HG02884 (cell line): ENCODE data around the gene RAB37.

ENCODE experiments used
- ATAC-seq: cut with Tn5 transposase; IDR thresholded peaks from one replicate; pipeline ENCODE4 v1.9.1; 2021; ENCODE audit warnings: mild to moderate bottlenecking, moderate library complexity; ENCODE audit not compliant: unreplicated experiment

Gene RAB37

DNA sequence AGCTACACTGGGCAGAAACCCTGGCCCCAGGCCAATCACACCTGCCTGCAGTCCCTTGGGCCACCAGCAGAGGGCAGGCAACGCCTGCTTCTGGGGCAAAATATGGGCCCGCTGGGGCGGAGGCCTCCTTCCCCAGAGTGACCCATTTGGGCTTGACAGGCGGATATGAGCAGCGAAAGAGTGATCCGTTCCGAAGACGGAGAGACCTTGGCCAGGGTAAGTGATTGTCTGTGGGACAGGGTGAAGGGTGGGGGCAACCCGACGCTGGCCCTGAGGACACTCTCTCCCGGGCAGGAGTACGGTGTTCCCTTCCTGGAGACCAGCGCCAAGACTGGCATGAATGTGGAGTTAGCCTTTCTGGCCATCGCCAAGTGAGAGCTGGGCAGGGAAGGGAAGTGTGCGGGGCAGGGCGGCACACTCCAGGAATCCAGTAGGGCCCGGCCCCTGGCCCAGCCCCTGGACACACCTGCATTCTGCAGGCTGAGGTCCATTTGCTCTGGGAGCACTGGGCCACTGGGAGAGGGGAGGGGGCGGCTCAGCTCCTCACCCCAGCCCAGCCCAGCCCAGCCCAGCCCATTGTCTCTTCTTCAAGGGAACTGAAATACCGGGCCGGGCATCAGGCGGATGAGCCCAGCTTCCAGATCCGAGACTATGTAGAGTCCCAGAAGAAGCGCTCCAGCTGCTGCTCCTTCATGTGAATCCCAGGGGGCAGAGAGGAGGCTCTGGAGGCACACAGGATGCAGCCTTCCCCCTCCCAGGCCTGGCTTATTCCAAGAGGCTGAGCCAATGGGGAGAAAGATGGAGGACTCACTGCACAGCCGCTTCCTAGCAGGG lies 7.9 kb downstream of the RAB37 start:
- ATAC-seq = no peak

DNA sequence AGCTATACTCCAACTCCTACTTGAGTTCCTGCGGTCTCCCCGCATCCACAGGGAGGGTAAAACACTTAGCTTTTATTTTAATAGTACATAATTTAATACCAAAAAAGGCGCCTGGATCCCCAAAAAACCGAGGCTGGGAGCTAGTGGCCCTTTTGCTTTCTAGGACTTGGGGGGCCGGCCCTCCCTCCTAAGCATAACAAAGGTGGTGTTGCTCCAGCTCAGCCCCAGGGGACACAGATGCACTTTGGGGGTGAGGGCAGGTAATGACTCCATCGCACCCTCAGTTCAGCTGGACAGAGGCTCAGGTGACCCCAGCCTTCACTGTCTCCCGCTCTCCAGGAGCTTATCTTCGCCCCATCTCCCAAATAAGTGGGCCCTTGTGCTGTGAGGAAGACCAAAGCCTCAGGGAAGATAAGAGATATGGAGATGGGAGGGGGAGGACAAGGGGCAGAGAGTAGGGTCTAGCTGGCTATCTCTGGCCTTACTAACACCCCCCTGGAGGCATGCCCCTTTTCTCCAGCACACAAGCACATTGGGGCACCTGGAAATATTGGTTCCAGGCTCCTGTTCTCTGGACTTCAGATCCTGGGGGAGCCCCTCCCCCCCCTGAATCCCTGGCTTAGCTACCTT lies 8.6 kb downstream of the RAB37 start:
- no peak for ATAC-seq

DNA sequence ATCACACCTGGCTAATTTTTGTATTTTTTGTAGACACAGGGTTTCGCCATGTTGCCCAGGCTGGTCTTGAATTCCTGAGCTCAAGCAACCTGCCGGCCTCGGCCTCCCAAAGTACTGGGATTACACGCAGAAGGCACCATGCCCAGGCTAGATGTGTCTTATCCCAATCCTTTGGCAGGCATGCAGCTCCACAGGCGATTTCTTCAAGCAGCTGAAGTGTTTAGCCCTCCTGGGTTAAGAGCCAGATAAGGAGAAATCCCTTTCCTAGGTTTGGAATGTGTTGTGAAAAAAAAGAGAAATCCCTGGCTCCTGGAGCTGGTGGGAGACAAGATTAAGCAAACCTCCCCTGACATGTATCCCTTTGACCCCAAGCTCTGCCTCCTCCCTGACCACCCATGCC lies 9.3 kb downstream of the RAB37 start:
- no peak for ATAC-seq

DNA sequence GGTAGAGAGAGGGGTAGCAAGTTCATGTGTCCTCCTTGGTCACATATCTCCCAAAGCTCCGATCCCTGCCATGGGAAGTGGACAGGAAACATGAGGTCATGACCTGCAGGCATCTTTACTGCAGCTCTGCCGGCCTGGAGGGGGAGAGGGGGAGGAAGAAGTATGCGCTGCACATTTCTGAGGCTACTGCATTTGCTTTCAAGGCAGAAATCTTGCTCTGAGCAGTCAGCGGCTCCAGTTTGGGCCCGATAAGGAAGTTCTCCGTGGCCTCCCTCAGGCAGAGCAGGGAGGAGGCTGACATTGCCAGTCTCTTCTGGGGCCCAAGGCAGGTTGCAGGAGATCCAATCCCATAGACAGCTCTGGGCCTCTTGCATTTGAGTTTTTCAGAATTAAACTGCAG lies 9.9 kb downstream of the RAB37 start:
- ATAC-seq = no peak

DNA sequence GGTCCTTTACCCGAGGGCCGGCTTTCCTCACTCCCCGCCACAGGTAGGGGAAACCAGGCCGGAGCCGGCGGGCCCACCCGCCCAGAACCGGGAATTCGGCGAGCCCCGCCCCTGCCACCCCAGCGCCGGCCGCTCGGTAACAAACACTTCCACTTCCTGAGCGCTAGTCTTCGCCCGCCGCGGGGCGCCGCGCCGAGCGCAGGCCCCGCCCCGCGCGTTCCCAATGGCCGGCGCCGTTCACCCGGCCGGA lies 11.1 kb downstream of the RAB37 start:
- ATAC-seq = no peak

DNA sequence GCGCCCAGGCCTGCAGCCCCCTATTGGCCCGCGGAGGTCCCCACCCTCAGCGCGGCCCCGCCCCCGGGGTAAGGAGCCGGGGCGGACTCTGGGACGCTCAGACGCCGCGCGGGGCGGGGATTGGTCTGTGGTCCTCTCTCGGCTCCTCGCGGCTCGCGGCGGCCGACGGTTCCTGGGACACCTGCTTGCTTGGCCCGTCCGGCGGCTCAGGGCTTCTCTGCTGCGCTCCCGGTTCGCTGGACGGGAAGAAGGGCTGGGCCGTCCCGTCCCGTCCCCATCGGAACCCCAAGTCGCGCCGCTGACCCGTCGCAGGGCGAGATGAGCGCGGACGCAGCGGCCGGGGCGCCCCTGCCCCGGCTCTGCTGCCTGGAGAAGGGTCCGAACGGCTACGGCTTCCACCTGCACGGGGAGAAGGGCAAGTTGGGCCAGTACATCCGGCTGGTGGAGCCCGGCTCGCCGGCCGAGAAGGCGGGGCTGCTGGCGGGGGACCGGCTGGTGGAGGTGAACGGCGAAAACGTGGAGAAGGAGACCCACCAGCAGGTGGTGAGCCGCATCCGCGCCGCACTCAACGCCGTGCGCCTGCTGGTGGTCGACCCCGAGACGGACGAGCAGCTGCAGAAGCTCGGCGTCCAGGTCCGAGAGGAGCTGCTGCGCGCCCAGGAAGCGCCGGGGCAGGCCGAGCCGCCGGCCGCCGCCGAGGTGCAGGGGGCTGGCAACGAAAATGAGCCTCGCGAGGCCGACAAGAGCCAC lies 11.6 kb downstream of the RAB37 start, which contains the start of gene NHERF1:
Gene NHERF1, plus strand, starts transcription at position 100 of the 750 bp plus-strand sequence. Its CDS starts 219 bp downstream, at position 319.
- peak; percentile 85 for ATAC-seq

DNA sequence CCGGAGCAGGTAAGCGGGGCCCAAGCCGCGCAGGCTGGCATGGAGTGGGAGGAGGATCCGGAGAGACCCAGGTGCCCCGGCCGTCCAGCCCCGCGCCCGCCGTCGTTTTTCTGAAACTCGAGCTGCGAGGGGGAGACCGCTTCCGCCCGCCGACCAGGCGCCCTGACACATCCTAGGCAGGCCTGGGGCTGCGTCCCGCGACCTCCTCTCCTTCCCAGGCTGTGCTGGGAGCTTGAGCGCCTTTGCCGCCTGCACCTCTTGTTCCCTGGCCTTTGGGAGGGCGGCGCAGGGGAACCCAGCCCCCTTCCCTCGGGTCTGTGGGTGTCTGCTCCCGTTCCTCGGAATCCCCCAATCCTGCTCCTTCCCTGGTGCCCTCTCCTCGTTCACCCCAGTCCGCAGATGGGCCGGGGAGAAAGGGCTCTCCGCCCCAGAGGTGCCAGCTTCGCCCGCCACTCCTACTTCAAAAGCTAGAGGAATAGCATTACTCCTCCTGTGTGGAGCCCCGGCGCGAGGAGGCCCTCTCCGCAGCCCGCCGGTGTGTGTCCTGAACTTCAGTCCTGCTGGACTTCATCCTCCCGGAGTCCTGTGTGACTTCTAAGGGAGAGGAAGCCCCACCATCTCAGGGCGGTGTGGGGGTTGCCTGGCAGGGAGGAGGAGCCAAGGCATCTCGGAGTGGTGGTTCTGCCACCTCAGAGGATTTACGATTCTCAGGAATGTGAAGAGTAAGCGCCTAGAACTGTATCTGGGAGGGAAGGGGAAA lies 12.4 kb downstream of the RAB37 start:
- ATAC-seq = peak; percentile 4

DNA sequence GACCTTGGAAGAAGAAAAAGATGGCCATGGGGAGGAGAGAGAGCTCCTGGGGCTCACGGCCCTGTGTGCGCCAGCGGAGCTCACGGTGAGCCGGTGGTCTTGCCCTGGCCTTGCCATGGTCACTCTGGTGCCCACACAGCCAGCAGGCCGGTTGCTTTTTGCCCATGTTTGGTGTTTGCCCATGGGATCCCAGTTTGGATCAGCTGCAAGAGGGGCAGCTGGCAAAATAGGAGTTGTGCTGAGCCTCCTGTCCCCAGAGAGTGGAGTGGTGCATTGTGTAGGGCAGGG lies 12.9 kb downstream of the RAB37 start:
- no peak for ATAC-seq

DNA sequence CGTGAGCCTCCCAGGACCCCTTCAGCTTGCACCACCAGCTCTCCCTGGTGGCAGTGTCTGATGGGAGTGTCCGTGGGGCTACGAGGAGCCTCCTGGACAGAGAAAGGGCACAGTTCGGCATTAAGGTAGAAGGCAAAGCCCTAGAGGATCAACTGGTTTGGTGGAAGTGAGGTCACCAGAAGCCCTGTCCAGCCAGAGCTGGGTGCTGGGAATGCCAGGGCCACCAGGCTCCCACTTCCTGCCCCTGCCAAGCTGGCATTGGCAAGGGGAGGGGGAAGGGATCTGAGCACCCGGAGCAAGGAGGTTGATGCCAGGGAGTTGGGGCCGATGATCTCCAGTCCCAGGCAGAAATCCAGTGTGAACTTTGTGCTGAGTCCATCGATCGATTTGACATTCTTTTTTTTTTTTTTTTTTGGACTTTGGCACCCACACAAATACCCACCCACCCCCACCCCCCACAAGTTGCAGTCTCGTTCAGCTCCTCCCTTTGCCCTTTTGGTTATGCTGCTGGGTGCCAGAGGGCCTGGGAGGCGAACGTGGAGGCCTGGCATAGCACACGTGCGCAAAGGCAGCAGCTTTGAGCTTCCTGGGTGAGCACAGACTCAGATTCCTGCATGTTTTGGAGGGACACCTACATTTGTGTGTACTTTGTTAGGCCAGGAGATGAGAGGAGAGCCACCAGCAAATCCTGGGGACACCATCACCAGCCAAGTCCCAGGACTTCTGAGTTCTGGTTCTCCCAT lies 13.4 kb downstream of the RAB37 start:
- no peak for ATAC-seq

DNA sequence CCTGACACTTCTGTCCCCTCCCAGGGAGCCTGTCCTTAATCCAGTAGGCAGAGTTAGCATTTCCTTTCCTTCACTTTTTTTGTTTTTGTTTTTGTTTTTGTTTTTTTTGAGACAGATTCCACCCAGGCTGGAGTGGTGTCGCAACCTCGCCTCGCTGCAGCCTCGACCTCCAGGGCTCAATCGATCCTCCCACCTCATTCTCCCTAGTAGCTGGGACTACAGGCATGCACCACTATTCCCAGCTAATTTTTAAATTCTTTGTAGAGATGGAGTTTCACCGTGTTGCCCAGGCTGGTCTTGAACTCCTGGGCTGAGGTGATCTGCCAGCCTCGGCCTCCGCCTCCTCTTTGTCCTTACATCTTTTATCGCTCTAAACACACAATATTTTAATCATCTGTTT lies 15.4 kb downstream of the RAB37 start:
- ATAC-seq = no peak

DNA sequence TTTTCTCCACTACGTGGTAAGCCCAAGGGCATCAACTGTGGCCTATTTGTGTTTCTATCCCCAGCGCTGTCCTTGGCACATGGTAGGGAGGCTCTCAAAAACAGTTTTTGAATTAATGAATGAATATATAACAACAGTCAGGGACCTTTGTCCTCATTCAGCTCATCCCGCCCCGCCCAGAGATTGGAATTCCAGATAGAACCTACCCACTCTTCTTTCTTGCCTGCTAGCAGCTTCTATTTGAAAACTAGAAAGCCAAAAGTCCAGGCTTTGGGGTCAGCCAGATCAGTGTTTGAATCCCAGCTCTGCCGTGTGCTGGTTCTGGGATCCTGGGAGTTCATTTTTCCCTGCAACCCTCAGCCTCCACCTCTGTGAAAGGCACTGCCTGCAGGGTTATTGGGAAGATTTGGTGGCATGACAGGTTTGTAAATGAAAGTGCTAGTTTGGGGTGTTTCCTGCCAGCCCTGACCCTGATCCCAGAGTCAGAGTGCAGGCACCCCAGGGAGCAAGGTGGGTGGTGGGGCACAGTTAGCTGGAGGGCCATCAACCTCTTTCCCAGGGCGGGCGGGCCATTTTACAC lies 15.9 kb downstream of the RAB37 start:
- ATAC-seq = no peak

DNA sequence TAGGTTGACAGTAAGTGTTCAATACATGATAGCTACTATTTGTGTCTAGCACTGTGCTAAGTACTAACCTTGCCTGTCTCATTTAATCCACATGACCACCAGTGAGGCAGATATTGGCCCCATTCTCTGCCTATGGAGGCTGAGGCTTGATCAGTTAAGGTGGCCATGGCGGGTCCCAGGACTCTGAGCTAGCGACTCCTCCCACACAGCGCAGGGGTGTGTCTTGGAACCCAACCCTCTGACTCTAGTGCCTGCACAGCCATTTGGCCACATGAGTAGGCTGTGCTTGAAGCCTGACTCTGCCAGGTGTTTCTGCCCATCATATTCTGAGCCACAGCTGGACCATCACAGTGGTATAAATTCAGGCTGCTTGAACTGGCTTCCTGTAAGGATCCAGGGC lies 17.8 kb downstream of the RAB37 start:
- no peak for ATAC-seq

DNA sequence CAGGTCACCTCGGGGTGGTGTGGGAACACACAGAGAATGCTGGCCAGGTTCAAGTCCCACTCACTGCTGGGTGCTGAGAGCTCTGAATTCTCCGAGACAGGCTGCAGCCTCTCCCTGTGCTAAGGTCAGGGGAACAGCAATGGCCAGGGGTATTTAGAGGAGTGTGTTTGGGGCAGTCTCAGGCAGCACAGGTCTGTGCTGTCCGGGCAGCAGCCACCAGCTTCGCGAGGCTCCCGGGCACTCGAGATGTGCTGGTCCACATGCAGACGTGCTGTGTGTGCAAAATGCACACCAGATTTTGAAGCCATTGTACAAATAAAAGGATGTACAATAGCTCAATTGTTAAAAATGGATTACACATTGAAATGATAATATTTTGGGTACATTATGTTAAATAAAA lies 18.5 kb downstream of the RAB37 start:
- no peak for ATAC-seq

DNA sequence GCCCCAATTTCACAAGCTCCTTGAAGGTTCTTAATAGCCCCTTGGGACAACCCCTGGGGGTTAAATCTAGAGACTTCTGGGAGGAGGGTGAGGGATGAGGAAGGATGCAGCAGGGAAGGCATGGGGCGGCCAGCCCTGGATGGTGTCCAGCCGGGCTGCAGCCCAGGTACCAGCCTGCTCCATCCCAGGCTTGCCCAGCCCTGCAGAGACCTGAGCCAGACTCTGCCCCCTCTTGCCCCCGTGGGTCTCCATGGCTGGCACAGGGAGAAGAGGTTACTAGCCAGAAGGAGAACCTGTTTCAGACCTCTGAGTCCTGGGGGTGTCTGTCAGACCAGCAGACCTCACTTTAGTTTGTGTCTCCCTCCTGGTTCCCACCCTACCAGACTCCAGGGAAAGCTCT lies 19.8 kb downstream of the RAB37 start:
- no peak for ATAC-seq

DNA sequence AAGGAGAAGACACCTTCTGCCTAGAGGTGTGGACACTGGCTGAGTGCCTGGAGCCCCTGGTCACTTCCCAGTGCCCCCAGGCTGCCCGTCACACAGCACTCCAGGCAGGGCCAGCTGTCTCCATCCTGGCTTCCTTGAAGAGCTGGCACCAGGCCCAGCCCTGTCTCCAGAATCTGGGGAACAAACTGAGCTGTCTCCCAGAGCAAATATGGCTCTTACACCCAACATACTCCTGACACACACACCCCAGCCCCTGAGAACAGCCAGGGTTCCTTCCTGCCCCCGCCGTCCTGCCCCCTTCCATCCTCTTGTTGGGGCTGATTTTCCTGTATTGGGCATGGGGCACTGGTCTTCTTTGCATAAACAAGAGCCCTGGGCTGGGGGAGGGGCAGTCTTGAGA lies 20.4 kb downstream of the RAB37 start:
- no peak for ATAC-seq

DNA sequence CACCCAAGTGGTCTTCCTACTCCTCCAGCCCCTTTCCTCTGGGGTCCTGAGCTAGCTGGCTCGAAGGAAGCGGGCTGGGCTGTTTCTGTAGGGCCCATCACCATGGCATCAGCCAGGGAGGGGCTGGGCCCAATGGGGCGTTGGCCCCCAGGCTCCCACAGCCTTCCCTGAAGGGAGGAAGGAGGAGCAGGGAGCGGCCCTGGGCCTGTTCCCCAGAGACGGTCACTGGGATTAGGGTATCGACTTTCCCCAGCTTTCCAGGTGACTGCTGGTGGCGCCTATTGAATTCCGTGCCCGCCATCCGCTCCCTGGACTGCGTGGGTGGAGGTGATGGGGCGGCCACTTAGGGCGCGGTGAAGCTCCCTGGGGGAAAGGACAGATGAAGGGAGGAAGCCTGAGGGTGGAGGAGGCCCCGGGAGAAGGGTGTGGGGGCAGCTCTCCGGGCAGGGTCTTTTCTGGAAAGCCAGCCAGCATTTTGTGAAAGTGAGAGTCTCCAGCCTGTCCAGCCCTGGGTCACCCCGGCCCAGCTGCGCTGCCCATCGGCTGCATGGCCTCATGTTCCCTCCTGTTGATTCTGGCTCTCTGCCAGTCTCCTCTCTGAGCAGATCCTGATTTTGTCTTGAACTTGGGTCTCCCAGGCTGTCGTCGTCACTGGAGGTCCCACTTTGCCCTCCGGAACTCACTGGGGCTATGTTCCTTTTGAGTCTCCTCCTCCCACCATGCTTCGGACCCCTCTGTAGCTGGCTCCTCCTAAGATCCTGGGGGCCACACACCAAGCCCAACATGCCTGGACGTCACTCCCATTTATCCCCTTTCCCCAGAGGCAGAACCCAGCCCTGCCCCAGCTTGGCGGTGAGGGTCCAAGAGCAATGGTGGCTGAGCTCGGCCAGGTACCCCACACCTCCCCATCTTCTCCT lies 21.1 kb downstream of the RAB37 start:
- no peak for ATAC-seq

DNA sequence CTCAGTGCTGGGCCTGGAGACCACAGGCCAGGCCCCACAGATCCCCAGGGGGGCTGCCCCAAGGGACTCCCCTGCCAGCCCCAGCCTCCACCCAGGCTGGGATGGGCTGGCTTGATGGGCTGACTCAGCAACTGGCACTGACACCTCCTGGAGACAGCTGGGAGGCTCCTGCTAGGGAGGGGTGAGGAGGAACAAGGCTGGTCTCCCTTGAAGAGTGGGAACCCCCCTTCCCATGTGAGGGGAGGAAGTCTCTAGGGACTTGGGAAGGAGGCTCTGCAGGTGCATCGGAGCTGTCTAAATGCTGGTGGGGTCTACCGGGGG lies 21.8 kb downstream of the RAB37 start:
- ATAC-seq = no peak

DNA sequence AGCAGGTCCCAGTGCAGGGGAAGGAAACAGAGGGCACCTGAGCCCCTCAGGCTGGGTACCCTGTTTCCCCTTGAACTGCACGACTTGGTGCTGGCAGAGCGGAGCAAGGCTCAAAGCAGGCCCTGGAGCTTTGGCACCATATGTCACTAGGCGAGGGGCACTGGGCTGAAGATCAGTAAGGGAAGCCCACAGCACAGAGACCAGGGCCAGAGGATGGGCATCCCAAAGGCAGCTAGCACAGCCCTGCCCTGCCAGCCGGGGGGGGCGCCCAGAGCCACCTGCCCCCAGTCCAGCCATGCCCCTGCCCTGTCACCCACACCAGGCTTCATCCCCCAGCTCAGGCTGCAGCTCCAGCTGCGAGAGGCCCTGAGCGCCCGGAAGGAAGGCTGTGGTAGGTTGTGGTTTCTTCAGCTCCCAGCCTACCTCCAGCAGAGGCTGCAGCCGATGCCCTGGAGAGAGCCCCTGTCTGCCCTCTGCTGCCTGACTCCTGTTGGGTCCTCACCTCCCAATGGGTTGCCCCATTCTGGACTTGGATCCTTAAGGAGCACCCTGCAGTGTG lies 22.3 kb downstream of the RAB37 start:
- no peak for ATAC-seq

DNA sequence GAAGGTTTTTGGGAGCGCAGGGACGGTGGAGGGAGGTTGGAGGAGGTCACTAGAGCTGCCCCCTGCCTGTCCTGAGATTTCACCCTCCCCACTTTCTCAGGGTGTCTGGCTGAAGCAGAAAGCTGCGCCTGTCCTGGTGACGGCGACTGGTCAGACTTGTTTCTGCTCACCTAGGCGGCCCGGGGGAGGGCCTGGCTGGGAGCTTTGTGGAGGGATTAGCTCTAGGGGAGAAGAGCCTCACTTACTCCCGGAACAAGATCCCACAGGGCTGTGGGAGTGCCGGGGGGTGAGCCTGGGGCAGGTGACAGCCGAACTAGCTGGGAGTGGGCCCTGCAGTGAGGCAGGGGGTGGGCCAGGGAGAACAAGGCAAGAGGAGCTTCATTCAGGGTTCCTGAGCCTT lies 22.9 kb downstream of the RAB37 start:
- no peak for ATAC-seq
